PFSK-1 (cell line): Measurements from ENCODE around the gene MAPK14.

ENCODE experiments used
- FOXP2 ChIP-seq: optimal IDR thresholded peaks from 2 replicates; pipeline ENCODE3; 2011; ENCODE audit warnings: borderline replicate concordance, control low read depth, inconsistent platforms; ENCODE audit not compliant: insufficient read depth; ENCODE audit errors: extremely low read length, extremely low read depth
- POLR2AphosphoS5 ChIP-seq: IDR thresholded peaks from 2 replicates; pipeline ENCODE4 v1.6.1; 2012; ENCODE audit warnings: low read depth, mild to moderate bottlenecking, control low read depth, low read length, moderate library complexity
- SIN3A ChIP-seq: IDR thresholded peaks from 2 replicates; pipeline ENCODE4 v1.6.1; 2012; ENCODE audit warnings: mild to moderate bottlenecking, low read length, moderate library complexity, borderline replicate concordance; ENCODE audit not compliant: insufficient read depth
- TF ChIP-seq, protein P1 (sequence below), 2 experiments: IDR thresholded peaks; 2 replicates each; pipeline versions ENCODE4 v1.6.1 to v1.8.0; 2011 to 2012; ENCODE audit warnings: low read depth in 2 of 2, low read length in 2 of 2, control low read depth in 1 of 2, inconsistent platforms in 1 of 2, mild to moderate bottlenecking in 1 of 2, moderate library complexity in 1 of 2; ENCODE audit not compliant: insufficient read depth in 1 of 2

DNA sequence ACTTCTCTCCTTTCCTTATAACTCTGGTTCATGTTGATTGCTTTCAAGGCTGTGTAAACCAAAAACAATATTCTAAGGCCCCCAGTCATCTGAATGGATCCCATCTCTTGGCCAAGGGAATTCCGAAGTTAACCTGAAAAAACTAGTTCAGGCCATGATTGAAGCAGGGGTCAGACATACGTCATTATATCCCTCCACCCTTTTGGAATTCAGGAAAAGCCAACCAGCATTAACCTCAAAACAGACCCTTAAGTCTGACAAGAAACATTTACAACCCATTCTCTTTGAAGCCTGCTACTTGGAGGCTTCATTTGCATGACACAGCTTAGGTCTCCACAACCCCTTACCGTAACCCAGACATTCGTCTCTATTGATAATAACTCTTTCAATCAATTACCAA lies 42.9 kb upstream of the MAPK14 start:
- TF ChIP-seq POLR2AphosphoS5 = no peak
- TF ChIP-seq SIN3A = no peak
- TF ChIP-seq, protein P1, sequence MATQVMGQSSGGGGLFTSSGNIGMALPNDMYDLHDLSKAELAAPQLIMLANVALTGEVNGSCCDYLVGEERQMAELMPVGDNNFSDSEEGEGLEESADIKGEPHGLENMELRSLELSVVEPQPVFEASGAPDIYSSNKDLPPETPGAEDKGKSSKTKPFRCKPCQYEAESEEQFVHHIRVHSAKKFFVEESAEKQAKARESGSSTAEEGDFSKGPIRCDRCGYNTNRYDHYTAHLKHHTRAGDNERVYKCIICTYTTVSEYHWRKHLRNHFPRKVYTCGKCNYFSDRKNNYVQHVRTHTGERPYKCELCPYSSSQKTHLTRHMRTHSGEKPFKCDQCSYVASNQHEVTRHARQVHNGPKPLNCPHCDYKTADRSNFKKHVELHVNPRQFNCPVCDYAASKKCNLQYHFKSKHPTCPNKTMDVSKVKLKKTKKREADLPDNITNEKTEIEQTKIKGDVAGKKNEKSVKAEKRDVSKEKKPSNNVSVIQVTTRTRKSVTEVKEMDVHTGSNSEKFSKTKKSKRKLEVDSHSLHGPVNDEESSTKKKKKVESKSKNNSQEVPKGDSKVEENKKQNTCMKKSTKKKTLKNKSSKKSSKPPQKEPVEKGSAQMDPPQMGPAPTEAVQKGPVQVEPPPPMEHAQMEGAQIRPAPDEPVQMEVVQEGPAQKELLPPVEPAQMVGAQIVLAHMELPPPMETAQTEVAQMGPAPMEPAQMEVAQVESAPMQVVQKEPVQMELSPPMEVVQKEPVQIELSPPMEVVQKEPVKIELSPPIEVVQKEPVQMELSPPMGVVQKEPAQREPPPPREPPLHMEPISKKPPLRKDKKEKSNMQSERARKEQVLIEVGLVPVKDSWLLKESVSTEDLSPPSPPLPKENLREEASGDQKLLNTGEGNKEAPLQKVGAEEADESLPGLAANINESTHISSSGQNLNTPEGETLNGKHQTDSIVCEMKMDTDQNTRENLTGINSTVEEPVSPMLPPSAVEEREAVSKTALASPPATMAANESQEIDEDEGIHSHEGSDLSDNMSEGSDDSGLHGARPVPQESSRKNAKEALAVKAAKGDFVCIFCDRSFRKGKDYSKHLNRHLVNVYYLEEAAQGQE (IDR thresholded peaks at IDR 0.05; ENCODE audit: insufficient read depth in 1 of 2, low read depth in 2 of 2, low read length in 2 of 2) = no peak
- TF ChIP-seq FOXP2 = no peak
